Tracheal epithelial cell (primary cell): ENCODE data around the gene PCDHGB4. TPM values are rescaled to one million over a fixed set of nuclear protein-coding genes. Genes with fewer than 3 reads are reported as not detected.

Source experiments
- total RNA-seq: library from RNA; depleted of rRNA; stranded (reverse); fragments of >200 nt; gene quantifications from 2 replicates; pipeline ENCODE4 v1.2.1, GENCODE V29; 2014

The PCDHGB4 gene
- 0.64 and 5.3 TPM in 2 replicates for total RNA-seq

DNA sequence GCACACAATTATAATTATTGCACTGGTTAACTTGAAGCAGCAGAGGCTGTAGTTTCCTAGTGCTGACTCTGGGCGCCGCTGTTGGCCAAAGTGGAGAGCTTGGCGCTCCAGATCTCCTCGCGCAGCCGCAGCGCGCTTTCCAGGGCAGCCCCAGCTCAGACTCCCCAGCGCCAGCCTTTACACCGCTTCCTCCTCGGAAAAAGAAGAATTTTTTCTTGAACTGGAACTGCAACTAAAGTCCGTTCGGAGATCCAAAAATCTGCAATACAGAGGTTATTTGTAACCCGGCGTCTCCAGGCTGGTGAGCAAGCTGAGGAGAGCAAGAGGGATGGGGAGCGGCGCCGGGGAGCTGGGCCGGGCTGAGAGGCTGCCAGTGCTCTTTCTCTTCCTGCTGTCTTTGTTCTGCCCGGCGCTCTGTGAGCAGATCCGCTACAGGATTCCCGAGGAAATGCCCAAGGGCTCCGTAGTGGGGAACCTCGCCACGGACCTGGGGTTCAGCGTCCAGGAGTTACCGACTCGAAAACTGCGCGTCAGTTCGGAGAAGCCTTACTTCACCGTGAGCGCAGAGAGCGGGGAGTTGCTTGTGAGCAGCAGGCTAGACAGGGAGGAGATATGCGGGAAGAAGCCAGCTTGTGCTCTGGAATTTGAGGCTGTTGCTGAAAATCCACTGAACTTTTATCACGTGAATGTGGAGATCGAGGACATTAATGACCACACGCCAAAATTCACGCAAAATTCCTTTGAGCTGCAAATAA lies at the start of gene PCDHGB4:
TSS of gene PCDHGB4 (plus strand) at position 142 of the 755 bp plus-strand sequence. CDS start at position 329, 187 bp downstream.

DNA sequence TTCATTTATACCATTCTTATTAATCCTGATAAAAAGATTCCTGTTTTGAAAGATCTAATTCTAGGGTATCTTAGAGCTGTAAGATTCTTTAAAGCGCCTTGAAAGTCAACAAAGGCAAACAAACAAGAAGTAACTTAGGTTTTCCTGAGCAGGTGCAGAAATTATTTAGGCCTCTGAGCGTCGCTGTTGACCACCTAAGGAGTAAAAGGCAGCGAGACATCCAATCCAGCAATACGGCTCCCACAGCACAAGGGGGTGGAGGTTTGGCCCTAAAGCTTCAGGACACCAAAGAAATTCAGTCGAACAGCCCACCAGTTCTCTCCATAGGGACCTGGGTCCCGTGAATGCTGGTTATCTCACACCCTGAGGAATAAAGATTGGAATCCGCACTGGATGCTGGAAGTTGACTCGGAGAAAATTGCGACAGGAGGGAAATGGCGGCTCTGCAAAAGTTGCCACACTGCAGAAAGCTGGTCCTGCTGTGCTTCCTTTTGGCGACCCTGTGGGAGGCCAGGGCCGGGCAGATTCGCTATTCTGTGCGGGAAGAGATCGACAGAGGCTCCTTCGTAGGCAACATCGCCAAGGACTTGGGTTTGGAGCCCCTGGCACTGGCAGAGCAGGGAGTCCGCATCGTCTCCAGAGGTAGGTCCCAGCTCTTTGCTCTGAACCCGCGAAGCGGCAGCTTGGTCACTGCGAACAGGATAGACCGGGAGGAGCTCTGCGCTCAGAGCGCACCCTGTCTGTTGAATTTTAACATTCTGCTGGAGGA lies 48.8 kb upstream of the PCDHGB4 start, which contains the start of gene PCDHGA2:
TSS of gene PCDHGA2 (plus strand) at position 223 of the 769 bp plus-strand sequence.

DNA sequence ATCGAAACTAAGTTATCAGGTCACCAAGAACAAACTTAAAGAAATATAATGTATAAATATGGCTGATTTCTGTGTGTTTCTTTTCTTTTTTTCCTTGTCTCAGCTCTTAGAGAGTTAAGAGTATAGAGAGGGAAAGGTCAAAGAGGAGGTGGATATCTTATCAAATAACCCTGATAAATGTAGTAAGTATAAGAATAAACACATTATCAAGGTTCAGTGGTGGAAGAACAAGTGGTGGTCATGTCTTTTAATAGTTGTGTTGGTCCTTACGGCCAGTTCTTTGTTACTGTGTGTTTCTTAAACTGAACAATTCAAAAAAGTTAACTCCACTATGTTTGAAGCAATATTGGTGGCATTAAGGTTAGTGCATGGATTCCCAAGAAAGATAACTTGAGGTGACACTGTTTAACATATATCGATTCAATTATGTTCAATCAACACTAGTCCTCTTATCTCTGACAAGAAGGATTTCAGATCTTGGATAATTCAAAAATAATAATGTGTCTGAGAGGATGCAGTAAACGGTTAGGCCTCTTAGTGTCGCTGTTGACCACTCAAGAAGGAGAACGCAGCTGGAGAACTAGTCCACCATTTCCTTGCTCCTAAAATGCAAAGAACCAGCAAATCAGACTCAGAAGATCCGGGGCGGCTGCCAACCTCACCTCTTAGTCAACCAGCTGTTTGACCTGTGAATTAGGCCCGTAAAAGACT lies 44.1 kb upstream of the PCDHGB4 start, which contains the start of gene PCDHGA3:
TSS of gene PCDHGA3 (plus strand) at position 588 of the 711 bp plus-strand sequence. CDS start 205 bp downstream, outside the sequence.

GRCh38 chr5:141349917-141350619 lies 37.4 kb upstream of the PCDHGB4 start, which contains the start of gene PCDHGB1:
Gene PCDHGB1 (plus strand): TSS chr5:141350099. CDS start chr5:141350261, 162 bp downstream.

GRCh38 chr5:141354900-141355469 lies 32.5 kb upstream of the PCDHGB4 start, which contains the start of gene PCDHGA4:
Gene PCDHGA4 (plus strand): TSS chr5:141355021. CDS start chr5:141355108, 87 bp downstream.

DNA sequence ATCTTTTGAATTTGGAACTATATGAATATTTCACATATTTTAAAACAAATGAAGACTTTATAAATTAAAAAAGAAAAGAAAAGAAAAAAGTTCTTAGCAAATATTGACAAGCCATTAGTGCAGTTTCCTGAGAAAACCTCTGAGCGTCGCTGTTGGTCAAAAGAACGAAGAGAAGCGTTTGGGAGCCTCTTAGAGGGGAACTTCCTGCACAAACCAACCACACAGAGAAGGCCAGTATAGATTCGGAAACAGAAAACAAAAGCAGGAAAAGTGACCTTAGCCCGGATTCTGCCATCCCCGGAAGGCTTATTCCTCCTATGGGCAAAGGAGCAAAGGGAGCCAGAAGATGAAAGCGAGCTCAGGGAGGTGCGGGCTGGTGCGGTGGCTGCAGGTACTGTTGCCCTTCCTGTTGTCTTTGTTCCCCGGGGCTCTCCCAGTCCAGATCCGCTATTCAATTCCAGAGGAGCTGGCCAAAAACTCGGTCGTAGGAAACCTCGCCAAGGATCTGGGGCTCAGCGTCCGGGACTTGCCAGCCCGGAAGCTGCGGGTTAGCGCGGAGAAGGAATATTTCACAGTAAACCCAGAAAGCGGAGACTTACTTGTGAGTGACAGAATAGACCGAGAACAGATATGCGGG lies 27.6 kb upstream of the PCDHGB4 start, which contains the start of gene PCDHGB2:
TSS of gene PCDHGB2 (plus strand) at position 205 of the 637 bp plus-strand sequence. CDS start at position 347, 142 bp downstream.

GRCh38 chr5:141363952-141364660 lies 23.4 kb upstream of the PCDHGB4 start, which contains the start of gene PCDHGA5:
Gene PCDHGA5 (plus strand): TSS chr5:141364162. CDS start chr5:141364331, 169 bp downstream.

GRCh38 chr5:141369994-141370848 lies 17.3 kb upstream of the PCDHGB4 start, which contains the start of gene PCDHGB3:
Gene PCDHGB3 (plus strand): TSS chr5:141370242. CDS start chr5:141370395, 153 bp downstream.

GRCh38 chr5:141373673-141374317 lies 13.7 kb upstream of the PCDHGB4 start, which contains the start of gene PCDHGA6:
Gene PCDHGA6 (plus strand): TSS chr5:141373891. CDS start chr5:141374084, 193 bp downstream.

GRCh38 chr5:141382469-141383294 lies 4.8 kb upstream of the PCDHGB4 start, which contains the start of gene PCDHGA7:
Gene PCDHGA7 (plus strand): TSS chr5:141382742. CDS start chr5:141382900, 158 bp downstream.

DNA sequence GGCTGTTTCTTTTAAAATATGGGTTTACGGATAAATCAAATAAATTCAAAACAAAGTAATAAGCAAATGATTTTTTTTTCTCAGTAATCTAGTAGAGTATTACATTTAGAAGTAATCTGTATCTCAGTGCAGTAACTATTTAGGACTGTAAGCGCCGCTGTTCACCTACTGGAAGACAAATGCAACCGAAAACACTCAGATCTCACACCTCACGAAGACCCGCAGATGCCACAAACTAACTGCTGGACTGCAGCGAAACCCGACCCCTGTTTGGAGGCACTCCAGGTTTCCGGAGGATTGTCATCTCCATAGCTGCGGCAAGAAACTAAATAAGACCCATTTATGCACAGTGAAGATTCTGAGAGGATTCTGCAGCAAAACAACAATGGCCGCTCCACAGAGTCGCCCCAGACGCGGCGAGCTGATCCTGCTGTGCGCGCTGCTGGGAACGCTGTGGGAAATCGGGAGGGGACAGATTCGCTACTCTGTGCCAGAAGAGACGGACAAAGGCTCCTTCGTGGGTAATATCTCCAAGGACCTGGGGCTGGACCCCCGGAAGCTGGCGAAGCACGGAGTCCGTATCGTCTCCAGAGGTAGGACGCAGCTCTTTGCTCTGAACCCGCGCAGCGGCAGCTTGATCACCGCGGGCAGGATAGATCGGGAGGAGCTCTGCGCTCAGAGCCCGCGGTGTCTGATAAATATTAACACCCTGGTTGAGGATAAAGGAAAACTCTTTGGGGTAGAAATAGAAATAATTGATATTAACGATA lies 5.1 kb downstream of the PCDHGB4 start, which contains the start of gene PCDHGA8:
TSS of gene PCDHGA8 (plus strand) at position 205 of the 770 bp plus-strand sequence. CDS start at position 386, 181 bp downstream.

GRCh38 chr5:141397756-141398551 lies 10.5 kb downstream of the PCDHGB4 start, which contains the start of gene PCDHGB5:
Gene PCDHGB5 (plus strand): TSS chr5:141397947. CDS start chr5:141398128, 181 bp downstream.

DNA sequence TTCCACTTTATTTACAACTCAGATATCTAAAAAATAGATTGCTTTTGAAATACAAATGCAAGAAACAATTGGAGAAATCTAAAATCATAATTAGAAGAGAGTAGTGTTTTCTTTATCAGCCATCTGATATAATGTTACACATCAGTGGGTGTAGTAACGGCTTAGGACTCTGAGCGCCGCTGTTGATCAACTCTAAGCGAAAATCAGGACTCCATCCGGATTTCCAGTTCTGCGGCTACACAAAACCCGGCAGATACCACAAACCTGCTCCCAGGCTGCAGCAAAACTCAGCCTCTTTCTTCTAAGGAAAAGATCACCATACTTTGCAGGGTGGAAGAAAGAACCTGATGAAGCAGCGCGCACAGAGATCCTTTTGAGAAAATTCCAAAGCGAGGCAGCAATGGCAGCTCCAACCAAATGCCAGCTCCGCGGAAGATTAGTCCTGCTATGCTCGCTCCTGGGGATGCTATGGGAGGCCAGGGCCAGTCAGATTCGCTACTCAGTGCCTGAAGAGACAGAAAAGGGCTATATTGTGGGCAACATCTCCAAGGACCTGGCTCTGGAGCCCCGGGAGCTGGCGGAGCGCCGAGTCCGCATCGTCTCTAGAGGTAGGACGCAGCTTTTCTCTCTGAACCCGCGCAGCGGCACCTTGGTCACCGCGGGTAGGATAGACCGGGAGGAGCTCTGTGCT lies 15.2 kb downstream of the PCDHGB4 start, which contains the start of gene PCDHGA9:
TSS of gene PCDHGA9 (plus strand) at position 226 of the 691 bp plus-strand sequence. CDS start at position 401, 175 bp downstream.

GRCh38 chr5:141407790-141408505 lies 20.4 kb downstream of the PCDHGB4 start, which contains the start of gene PCDHGB6:
Gene PCDHGB6 (plus strand): TSS chr5:141408021. CDS start chr5:141408203, 182 bp downstream.

